ENCODE data around the gene BRMS1L.

Gene BRMS1L

GRCh38 chr14:35818346-35819115 is 7.6 kb upstream of the BRMS1L start:
- Histone ChIP-seq H4K20me1 (ENCODE audit: insufficient read depth, low read length) (no peaks in the 10 kb centered on the region), H3K9me3 (ENCODE audit: insufficient read depth, low read length, severe bottlenecking) (no peaks in the 10 kb centered on the region), H2AFZ (ENCODE audit: low read depth, low read length) (no peak overlapping the region), H3K4me1 (ENCODE audit: insufficient read depth, low read length) (0 out of 2 replicates have a peak, but pooled peaks cover 5% of the 10 kb centered on the region), H3K36me3 (ENCODE audit: insufficient read depth, low read length) (no peaks in the 10 kb centered on the region), H3K4me2 (ENCODE audit: insufficient read depth, low read length) (no peak overlapping the region), H3K79me2 (ENCODE audit: insufficient read depth, low read length) (no peaks in the 10 kb centered on the region), H3K4me3 (ENCODE audit: low read depth in 1 of 2, low read length in 2 of 2) (no peak overlapping the region), H3K27ac (ENCODE audit: low read length) (no peak overlapping the region), H3K9ac (ENCODE audit: low read depth, low read length) (no peak overlapping the region), H3K27me3 (ENCODE audit: insufficient read depth, low read length, poor library complexity) (no peaks in the 10 kb centered on the region)
- DNase-seq = peak; percentile 41
- TF ChIP-seq EZH2 (IDR thresholded peaks at IDR 0.05; ENCODE audit: borderline replicate concordance, low read depth, low read length, severe bottlenecking) (no peak), CTCF (IDR thresholded peaks at IDR 0.05; ENCODE audit: borderline replicate concordance, extremely low read depth, low read length, poor library complexity, severe bottlenecking) (peak; percentile 67)
- ATAC-seq (ENCODE audit: insufficient read depth, low read depth) = peak; percentile 66

- H3K27me3 ChIP-seq (ENCODE audit: insufficient read depth, low read length, poor library complexity) = no peaks in the 10 kb centered on the region
- no peak overlapping the region for H3K27ac ChIP-seq (ENCODE audit: low read length)
- 0 out of 2 replicates have a peak, but pooled peaks cover 5% of the 10 kb centered on the region for H3K4me1 ChIP-seq (ENCODE audit: insufficient read depth, low read length)
- H3K79me2 ChIP-seq (ENCODE audit: insufficient read depth, low read length) = no peaks in the 10 kb centered on the region
- H3K4me2 ChIP-seq (ENCODE audit: insufficient read depth, low read length) = no peak overlapping the region
- H3K9me3 ChIP-seq (ENCODE audit: insufficient read depth, low read length, severe bottlenecking) = no peaks in the 10 kb centered on the region
- ATAC-seq (ENCODE audit: insufficient read depth, low read depth) (no peak), DNase-seq (no peak)
- H3K4me3 ChIP-seq (ENCODE audit: low read depth in 1 of 2, low read length in 2 of 2) = no peak overlapping the region
- no peak overlapping the region for H2AFZ ChIP-seq (ENCODE audit: low read depth, low read length)
- no peak overlapping the region for H3K9ac ChIP-seq (ENCODE audit: low read depth, low read length)
- H3K36me3 ChIP-seq (ENCODE audit: insufficient read depth, low read length) = no peaks in the 10 kb centered on the region
- H4K20me1 ChIP-seq (ENCODE audit: insufficient read depth, low read length) = no peaks in the 10 kb centered on the region
- TF ChIP-seq EZH2 (IDR thresholded peaks at IDR 0.05; ENCODE audit: borderline replicate concordance, low read depth, low read length, severe bottlenecking) (no peak), CTCF (IDR thresholded peaks at IDR 0.05; ENCODE audit: borderline replicate concordance, extremely low read depth, low read length, poor library complexity, severe bottlenecking) (no peak)
These were observed 6.3 kb upstream of the BRMS1L start for GRCh38 chr14:35819591-35820540.

GRCh38 chr14:35821564-35822411 is 4.3 kb upstream of the BRMS1L start:
- H3K4me1 ChIP-seq (ENCODE audit: insufficient read depth, low read length) = peaks cover 12% of the 10 kb centered on the region
- no peak overlapping the region for H3K4me3 ChIP-seq (ENCODE audit: low read depth in 1 of 2, low read length in 2 of 2)
- no peaks in the 10 kb centered on the region for H4K20me1 ChIP-seq (ENCODE audit: insufficient read depth, low read length)
- no peaks in the 10 kb centered on the region for H3K27me3 ChIP-seq (ENCODE audit: insufficient read depth, low read length, poor library complexity)
- H3K36me3 ChIP-seq (ENCODE audit: insufficient read depth, low read length) = no peaks in the 10 kb centered on the region
- ATAC-seq (ENCODE audit: insufficient read depth, low read depth) (no peak), DNase-seq (peak; percentile 42)
- TF ChIP-seq CTCF (IDR thresholded peaks at IDR 0.05; ENCODE audit: borderline replicate concordance, extremely low read depth, low read length, poor library complexity, severe bottlenecking) = peak; percentile 93
- TF ChIP-seq EZH2 (IDR thresholded peaks at IDR 0.05; ENCODE audit: borderline replicate concordance, low read depth, low read length, severe bottlenecking) = no peak
- H3K9me3 ChIP-seq (ENCODE audit: insufficient read depth, low read length, severe bottlenecking) = no peaks in the 10 kb centered on the region
- no peak overlapping the region for H3K9ac ChIP-seq (ENCODE audit: low read depth, low read length)
- H3K4me2 ChIP-seq (ENCODE audit: insufficient read depth, low read length) = no peak overlapping the region
- no peak overlapping the region for H2AFZ ChIP-seq (ENCODE audit: low read depth, low read length)
- H3K79me2 ChIP-seq (ENCODE audit: insufficient read depth, low read length) = peaks cover 5% of the 10 kb centered on the region
- H3K27ac ChIP-seq (ENCODE audit: low read length) = no peak overlapping the region
